Midbrain (tissue), 1 donor: ENCODE measurements around the gene RMND1.
"Not testable (repeated sequence)": the region's sequence is repeated elsewhere in the genome, so short reads cannot be mapped to it uniquely, and the experiment has no call there.

Experiments used
- DNase-seq: peaks from one replicate; lab custom pipeline; 2025; lab: John Stamatoyannopoulos, UW

The RMND1 gene

GRCh38 chr6:151384151-151384550, 67.8 kb downstream of the RMND1 start:
- no peak for DNase-seq

- not testable (repeated sequence) for DNase-seq
These were observed 69.3 kb downstream of the RMND1 start for GRCh38 chr6:151382631-151383030.

GRCh38 chr6:151381722-151382121, 70.2 kb downstream of the RMND1 start:
- DNase-seq = no peak

- no peak for DNase-seq
These were observed 71.1 kb downstream of the RMND1 start for GRCh38 chr6:151380848-151381205.

GRCh38 chr6:151379933-151380847, 71.7 kb downstream of the RMND1 start:
- no peak for DNase-seq

- DNase-seq = no peak
These were observed 74.8 kb downstream of the RMND1 start for GRCh38 chr6:151377095-151377494.

GRCh38 chr6:151376440-151376839, 75.5 kb downstream of the RMND1 start:
- DNase-seq = no peak

- DNase-seq = no peak
These were observed 76.1 kb downstream of the RMND1 start for GRCh38 chr6:151375833-151376232.

- no peak for DNase-seq
These were observed 77.8 kb downstream of the RMND1 start for GRCh38 chr6:151374036-151374683.

GRCh38 chr6:151372164-151372563, 79.8 kb downstream of the RMND1 start:
- no peak for DNase-seq

- DNase-seq = no peak
These were observed 81.3 kb downstream of the RMND1 start for GRCh38 chr6:151370509-151371078.

- no peak for DNase-seq
These were observed 86.7 kb downstream of the RMND1 start for GRCh38 chr6:151365233-151365632.

GRCh38 chr6:151359486-151359885, 92.4 kb downstream of the RMND1 start:
- no peak for DNase-seq

GRCh38 chr6:151358475-151358874, 93.5 kb downstream of the RMND1 start:
- DNase-seq = no peak

GRCh38 chr6:151357758-151358436, 94.0 kb downstream of the RMND1 start:
- no peak for DNase-seq

- not testable (repeated sequence) for DNase-seq
These were observed 94.9 kb downstream of the RMND1 start for GRCh38 chr6:151356983-151357382.
